Measurements from ENCODE around the gene SHC4. TPM values are rescaled to one million over a fixed set of nuclear protein-coding genes. Genes with fewer than 3 reads are reported as not detected.

SHC4 gene
- total and polyA plus RNA-seq, 9 of the 15 experiments (the other 6 are each of a cell fraction or from before 2014, with no cell fraction given): 0.43 to 1.2 (median 0.67) TPM

GRCh38 chr15:48794697-48795134 lies 169.0 kb downstream of the SHC4 start:
- WGBS (ENCODE audit: insufficient coverage, low coverage, missing lambda C conversion rate): 97% methylated on average over 2 of the region's 2 CpGs
- Histone ChIP-seq H3K9me1 (ENCODE audit: control insufficient read depth, insufficient read depth, low read length) (no peaks in the 10 kb centered on the region), H4K20me1 (replicated peaks; ENCODE audit: control insufficient read depth, insufficient read depth, low read length) (no peaks in the 10 kb centered on the region), H3K9ac (ENCODE audit: insufficient read depth in 1 of 2, low read depth in 2 of 2, low read length in 2 of 2) (no peak overlapping the region), H3K36me3 (ENCODE audit: control insufficient read depth, insufficient read depth, low read length) (peaks cover 74% of the 10 kb centered on the region), H2AFZ (ENCODE audit: low read depth, low read length) (no peak overlapping the region), H3K4me3 (no peak overlapping the region), H3K9me3 (replicated peaks; ENCODE audit: control insufficient read depth, insufficient read depth, low read depth, low read length) (no peaks in the 10 kb centered on the region), H3K4me2 (ENCODE audit: insufficient read depth, low read length) (no peak overlapping the region), H3K27me3 (ENCODE audit: control insufficient read depth in 2 of 2, insufficient read depth in 2 of 2, low read length in 2 of 2) (no peaks in the 10 kb centered on the region), H3K4me1 (replicated peaks in 1 of 2; ENCODE audit: control insufficient read depth in 2 of 2, insufficient read depth in 2 of 2, low read length in 2 of 2) (0 out of 5 replicates have a peak, but pooled peaks cover 0 to 3% of the 10 kb centered on the region in 2 experiments), H3K27ac (ENCODE audit: extremely low read depth, low read depth, low read length) (peak overlapping the region; percentile 49; the same call in 1 of the 3 replicates), H3K79me2 (ENCODE audit: control insufficient read depth, insufficient read depth, low read length) (peaks cover 9% of the 10 kb centered on the region)
- ChIA-PET POLR2A (interaction anchor here (0.7 kb wide), 1 partner anchor 258 kb away, joined by 3 read pairs; no protein-coding TSS in a partner anchor), CTCF (ENCODE audit: low intra/inter-chr PET ratio) (no interaction called here)
- TF ChIP-seq TFAP4 (CRISPR knock-in tag; IDR thresholded peaks at IDR 0.05; ENCODE audit: borderline replicate concordance) (no peak), SPI1 (IDR thresholded peaks at IDR 0.05; ENCODE audit: borderline replicate concordance, low read depth, low read length) (peak; percentile 93), ZNF324 (CRISPR knock-in tag; IDR thresholded peaks at IDR 0.05) (no peak), ZNF449 (CRISPR knock-in tag; IDR thresholded peaks at IDR 0.05) (no peak), CBFA2T2 (conservative IDR thresholded peaks at IDR 0.05) (no peak), ELF1 (tag; IDR thresholded peaks at IDR 0.05) (0 out of 2 replicates have a peak, but pooled peaks have one; percentile 18), ZNF23 (CRISPR knock-in tag; IDR thresholded peaks at IDR 0.05) (no peak), ZNF830 (CRISPR knock-in tag; IDR thresholded peaks at IDR 0.05) (no peak), SP1 (CRISPR knock-in tag; IDR thresholded peaks at IDR 0.05) (no peak), ERF (CRISPR knock-in tag; IDR thresholded peaks at IDR 0.05) (no peak), ZNF445 (CRISPR knock-in tag; IDR thresholded peaks at IDR 0.05; ENCODE audit: low read depth) (no peak), NR2C2 (CRISPR knock-in tag; IDR thresholded peaks at IDR 0.05) (no peak), NR2C2 (tag; IDR thresholded peaks at IDR 0.05) (peak; percentile 30; the same call in 1 of the 2 replicates), SOX6 (IDR thresholded peaks at IDR 0.05) (0 out of 2 replicates have a peak, but pooled peaks have one; percentile 35), PRDM10 (IDR thresholded peaks at IDR 0.05; ENCODE audit: partially characterized antibody) (peak; percentile 43), BRCA1 (IDR thresholded peaks at IDR 0.05) (no peak), BRCA1 (CRISPR knock-in tag; IDR thresholded peaks at IDR 0.05) (no peak)
- intact Hi-C loops (cut with micrococcal nuclease) (no loop called here), in situ Hi-C loops (cut with MboI) (no loop called here)
- DNase-seq (ENCODE audit: extremely low read depth in 1 of 4, low spot score in 3 of 4) (no peak), FAIRE-seq (no peak), ATAC-seq (peak; percentile 51; the same call in 2 of the 3 replicates)
- no TSS peak for BruUV-seq (replicated peaks)

Measured in K562 (cell line).